GM19239 (cell line): ENCODE data around the gene NCR3LG1.
"Not testable (repeated sequence)": the region's sequence is repeated elsewhere in the genome, so short reads cannot be mapped to it uniquely, and the experiment has no call there.

ENCODE experiments used
- DNase-seq: peaks from one replicate; pipeline ENCODE4 v3.0.0; 2011; ENCODE audit warnings: low spot score; ENCODE audit not compliant: insufficient read length
- FAIRE-seq: peaks from 2 replicates; lab custom pipeline; 2011; peaks lifted over from hg19 to GRCh38; lab: Jason Lieb, UNC

The NCR3LG1 gene

GRCh38 chr11:17408026-17408425 lies 56.4 kb downstream of the NCR3LG1 start:
- FAIRE-seq (no peak), DNase-seq (no peak)

- no peak for FAIRE-seq
- no peak for DNase-seq
Measured at GRCh38 chr11:17408641-17409040, 57.0 kb downstream of the NCR3LG1 start.

- FAIRE-seq, result no peak
- DNase-seq, result no peak
Measured at GRCh38 chr11:17410606-17411379, 59.2 kb downstream of the NCR3LG1 start.

- DNase-seq, result no peak
Measured at GRCh38 chr11:17411418-17411817, 59.8 kb downstream of the NCR3LG1 start.

GRCh38 chr11:17412488-17413180 lies 61.0 kb downstream of the NCR3LG1 start:
- DNase-seq, result no peak
- FAIRE-seq, result no peak

More at GRCh38 chr11:17411418-17411817, 59.8 kb downstream of the NCR3LG1 start:
- no peak for FAIRE-seq

- no peak for FAIRE-seq
- no peak for DNase-seq
Measured at GRCh38 chr11:17413414-17414316, 62.1 kb downstream of the NCR3LG1 start.

GRCh38 chr11:17414317-17414737 lies 62.7 kb downstream of the NCR3LG1 start:
- FAIRE-seq (no peak), DNase-seq (no peak)

GRCh38 chr11:17414992-17415391 lies 63.4 kb downstream of the NCR3LG1 start:
- FAIRE-seq (no peak), DNase-seq (no peak)

GRCh38 chr11:17415523-17416104 lies 64.0 kb downstream of the NCR3LG1 start:
- no peak for FAIRE-seq
- no peak for DNase-seq

- no peak for DNase-seq
- FAIRE-seq, result no peak
Measured at GRCh38 chr11:17416492-17416891, 64.9 kb downstream of the NCR3LG1 start.

GRCh38 chr11:17418444-17419081 lies 67.0 kb downstream of the NCR3LG1 start:
- FAIRE-seq (no peak), DNase-seq (no peak)

GRCh38 chr11:17421781-17422180 lies 70.2 kb downstream of the NCR3LG1 start:
- DNase-seq (no peak), FAIRE-seq (no peak)

GRCh38 chr11:17423533-17424310 lies 72.1 kb downstream of the NCR3LG1 start:
- DNase-seq, result no peak
- no peak for FAIRE-seq

GRCh38 chr11:17426233-17426632 lies 74.6 kb downstream of the NCR3LG1 start:
- not testable (repeated sequence) for FAIRE-seq, DNase-seq
